ENCODE measurements around the gene PREB. TPM values are rescaled to one million over a fixed set of nuclear protein-coding genes. Genes with fewer than 3 reads are reported as not detected.

Gene PREB
- total RNA-seq, 6 experiments from 2014 or later: 43.4 to 50.7 (median 46.4) TPM

GRCh38 chr2:27135478-27135955, 1.1 kb upstream of the PREB start:
- Mint-ChIP-seq H3K36me3 (ENCODE audit: low read depth) (peaks cover 7% of the 10 kb centered on the region; the same call in 1 of the 2 replicates), H3K4me1 (ENCODE audit: low read depth) (peaks cover 13% of the 10 kb centered on the region), H3K27me3 (ENCODE audit: insufficient read depth) (peaks cover 9% of the 10 kb centered on the region), H3K4me3 (peak overlapping the region; percentile 52), H3K9me3 (no peaks in the 10 kb centered on the region), H3K27ac (no peak overlapping the region)
- DNase-seq: no peak
- TF ChIP-seq, protein P1, sequence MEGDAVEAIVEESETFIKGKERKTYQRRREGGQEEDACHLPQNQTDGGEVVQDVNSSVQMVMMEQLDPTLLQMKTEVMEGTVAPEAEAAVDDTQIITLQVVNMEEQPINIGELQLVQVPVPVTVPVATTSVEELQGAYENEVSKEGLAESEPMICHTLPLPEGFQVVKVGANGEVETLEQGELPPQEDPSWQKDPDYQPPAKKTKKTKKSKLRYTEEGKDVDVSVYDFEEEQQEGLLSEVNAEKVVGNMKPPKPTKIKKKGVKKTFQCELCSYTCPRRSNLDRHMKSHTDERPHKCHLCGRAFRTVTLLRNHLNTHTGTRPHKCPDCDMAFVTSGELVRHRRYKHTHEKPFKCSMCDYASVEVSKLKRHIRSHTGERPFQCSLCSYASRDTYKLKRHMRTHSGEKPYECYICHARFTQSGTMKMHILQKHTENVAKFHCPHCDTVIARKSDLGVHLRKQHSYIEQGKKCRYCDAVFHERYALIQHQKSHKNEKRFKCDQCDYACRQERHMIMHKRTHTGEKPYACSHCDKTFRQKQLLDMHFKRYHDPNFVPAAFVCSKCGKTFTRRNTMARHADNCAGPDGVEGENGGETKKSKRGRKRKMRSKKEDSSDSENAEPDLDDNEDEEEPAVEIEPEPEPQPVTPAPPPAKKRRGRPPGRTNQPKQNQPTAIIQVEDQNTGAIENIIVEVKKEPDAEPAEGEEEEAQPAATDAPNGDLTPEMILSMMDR (IDR thresholded peaks at IDR 0.05): no peak

- Mint-ChIP-seq H3K27me3 (ENCODE audit: insufficient read depth) (peaks cover 9% of the 10 kb centered on the region), H3K4me3 (peak overlapping the region; percentile 93), H3K9me3 (no peaks in the 10 kb centered on the region), H3K27ac (no peak overlapping the region), H3K4me1 (ENCODE audit: low read depth) (peaks cover 13% of the 10 kb centered on the region), H3K36me3 (ENCODE audit: low read depth) (peaks cover 7% of the 10 kb centered on the region; the same call in 1 of the 2 replicates)
- DNase-seq: no peak
- TF ChIP-seq, protein P1 (IDR thresholded peaks at IDR 0.05): no peak
Measured at GRCh38 chr2:27134781-27135477, 493 bp upstream of the PREB start.

DNA sequence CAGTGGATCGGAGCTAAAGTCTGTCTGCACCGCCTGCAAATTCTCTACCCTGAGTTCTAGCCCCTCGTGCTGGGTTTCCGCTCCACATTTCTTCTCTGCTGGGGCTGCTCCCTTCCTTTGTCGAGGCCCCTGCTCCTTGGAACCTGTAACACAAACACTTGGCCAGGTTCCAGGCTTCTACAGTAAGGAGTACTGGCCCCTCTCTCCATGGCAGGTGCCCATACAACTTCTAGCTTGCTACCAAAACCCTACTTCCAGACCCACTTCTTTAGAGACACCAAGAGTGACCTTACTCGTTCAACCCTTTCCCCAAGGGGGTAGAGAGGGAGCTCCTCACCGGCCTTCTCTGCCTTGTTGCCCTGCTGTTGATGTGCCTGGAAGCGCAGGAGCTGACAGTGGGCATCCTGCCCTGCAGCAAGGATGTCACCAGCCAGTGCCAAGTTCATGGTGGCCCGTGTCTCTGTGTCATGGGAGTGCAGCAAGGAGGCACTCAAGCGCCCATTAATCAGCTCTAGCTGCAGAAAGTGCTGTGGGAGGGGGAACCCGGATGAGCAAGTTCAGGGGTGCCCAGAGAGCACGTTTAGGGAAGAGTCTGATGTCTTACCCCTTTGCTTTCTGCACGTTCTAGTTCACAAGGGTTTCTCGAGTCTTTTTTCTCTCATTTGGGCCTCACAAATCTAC, 1.1 kb downstream of the PREB start:
- Mint-ChIP-seq H3K27me3 (ENCODE audit: insufficient read depth) (peaks cover 2% of the 10 kb centered on the region), H3K36me3 (ENCODE audit: low read depth) (peaks cover 7% of the 10 kb centered on the region; the same call in 1 of the 2 replicates), H3K4me3 (peak overlapping the region; percentile 93), H3K4me1 (ENCODE audit: low read depth) (peaks cover 13% of the 10 kb centered on the region), H3K27ac (peak overlapping the region; percentile 57; the same call in 1 of the 2 replicates), H3K9me3 (no peaks in the 10 kb centered on the region)
- TF ChIP-seq, protein P1 (IDR thresholded peaks at IDR 0.05): no peak
- DNase-seq: no peak

DNA sequence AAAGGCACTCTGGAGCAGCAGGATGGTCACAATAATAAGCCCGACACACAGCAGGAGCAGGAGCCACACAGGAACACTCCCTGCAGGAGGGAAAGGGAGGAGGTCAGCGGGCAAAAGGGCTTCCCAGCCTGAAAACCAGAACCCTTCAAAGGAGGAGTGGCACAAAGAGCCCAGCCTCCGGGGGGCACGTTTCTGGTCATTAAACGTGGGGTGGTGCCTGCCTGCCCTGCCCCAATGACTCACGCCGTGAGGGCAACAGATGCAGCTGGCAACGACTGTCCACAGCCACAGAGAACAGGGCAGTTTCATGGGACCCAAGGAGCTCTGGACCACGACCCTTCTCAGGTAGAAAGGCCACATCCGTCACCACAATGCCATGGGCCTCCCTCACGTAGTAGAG, 3.0 kb downstream of the PREB start:
- peaks cover 7% of the 10 kb centered on the region; the same call in 1 of the 2 replicates for H3K36me3 Mint-ChIP-seq (ENCODE audit: low read depth)
- H3K27ac Mint-ChIP-seq: no peak overlapping the region
- peaks cover 13% of the 10 kb centered on the region for H3K4me1 Mint-ChIP-seq (ENCODE audit: low read depth)
- no peaks in the 10 kb centered on the region for H3K9me3 Mint-ChIP-seq
- no peak overlapping the region for H3K4me3 Mint-ChIP-seq
- TF ChIP-seq, protein P1 (IDR thresholded peaks at IDR 0.05): no peak
- peaks cover 1% of the 10 kb centered on the region for H3K27me3 Mint-ChIP-seq (ENCODE audit: insufficient read depth)
- DNase-seq: no peak

GRCh38 chr2:27130396-27130795, 4.0 kb downstream of the PREB start:
- TF ChIP-seq, protein P1 (IDR thresholded peaks at IDR 0.05): no peak
- H3K4me1 Mint-ChIP-seq (ENCODE audit: low read depth): peaks cover 13% of the 10 kb centered on the region
- no peak overlapping the region for H3K4me3 Mint-ChIP-seq
- H3K9me3 Mint-ChIP-seq: no peaks in the 10 kb centered on the region
- peaks cover 7% of the 10 kb centered on the region; the same call in 1 of the 2 replicates for H3K36me3 Mint-ChIP-seq (ENCODE audit: low read depth)
- H3K27me3 Mint-ChIP-seq (ENCODE audit: insufficient read depth): peaks cover 1% of the 10 kb centered on the region
- no peak overlapping the region for H3K27ac Mint-ChIP-seq
- DNase-seq: no peak
